Activated naive CD4-positive, alpha-beta T cell treated with anti-CD3 and anti-CD28 coated beads, Interleukin-2, amount 50 U/mL, for 24 hours (primary cell): ENCODE measurements around the gene PTGDR.
A peak's percentile ranks its signal among the peaks of the same experiment; 100 is the strongest.

Source experiments
- H3K27ac Mint-ChIP-seq: one replicate; pipeline ENCODE4 v1.8.0; 2021; ENCODE audit warnings: mild to moderate bottlenecking, mixed read lengths
- H3K27me3 Mint-ChIP-seq: one replicate; pipeline ENCODE4 v1.8.0; 2021; ENCODE audit warnings: mixed read lengths
- H3K36me3 Mint-ChIP-seq: one replicate; pipeline ENCODE4 v1.8.0; 2021; ENCODE audit warnings: mixed read lengths
- H3K4me1 Mint-ChIP-seq: one replicate; pipeline ENCODE4 v1.8.0; 2021; ENCODE audit warnings: mixed read lengths
- H3K4me3 Mint-ChIP-seq: one replicate; pipeline ENCODE4 v1.8.0; 2021; ENCODE audit warnings: mild to moderate bottlenecking, mixed read lengths
- H3K9me3 Mint-ChIP-seq: one replicate; pipeline ENCODE4 v1.8.0; 2021; ENCODE audit warnings: mixed read lengths

The PTGDR gene

GRCh38 chr14:52314595-52315354 lies 47.3 kb downstream of the PTGDR start:
- H3K27me3 Mint-ChIP-seq, result peaks cover 3% of the 10 kb centered on the region
- H3K9me3 Mint-ChIP-seq, result no peaks in the 10 kb centered on the region
- H3K4me3 Mint-ChIP-seq, result peak overlapping the region; percentile 95
- H3K36me3 Mint-ChIP-seq, result peaks cover under 1% of the 10 kb centered on the region
- H3K27ac Mint-ChIP-seq, result peak overlapping the region; percentile 92
- peaks cover 82% of the 10 kb centered on the region for H3K4me1 Mint-ChIP-seq

GRCh38 chr14:52315355-52315718 lies 47.8 kb downstream of the PTGDR start:
- Mint-ChIP-seq H3K36me3 (peaks cover 5% of the 10 kb centered on the region), H3K9me3 (peaks cover 4% of the 10 kb centered on the region), H3K4me1 (peaks cover 87% of the 10 kb centered on the region), H3K27ac (peak overlapping the region; percentile 92), H3K27me3 (peaks cover 3% of the 10 kb centered on the region), H3K4me3 (peak overlapping the region; percentile 95)

- H3K4me1 Mint-ChIP-seq, result peaks cover 67% of the 10 kb centered on the region
- peak overlapping the region; percentile 95 for H3K4me3 Mint-ChIP-seq
- H3K27ac Mint-ChIP-seq, result no peak overlapping the region
- peaks cover 23% of the 10 kb centered on the region for H3K36me3 Mint-ChIP-seq
- H3K27me3 Mint-ChIP-seq, result peaks cover 3% of the 10 kb centered on the region
- H3K9me3 Mint-ChIP-seq, result peaks cover 20% of the 10 kb centered on the region
Observed at GRCh38 chr14:52318062-52318461, 50.6 kb downstream of the PTGDR start.

GRCh38 chr14:52318826-52319645 lies 51.5 kb downstream of the PTGDR start:
- H3K27ac Mint-ChIP-seq, result peak overlapping the region; percentile 47
- peaks cover 65% of the 10 kb centered on the region for H3K4me1 Mint-ChIP-seq
- H3K4me3 Mint-ChIP-seq, result no peak overlapping the region
- H3K9me3 Mint-ChIP-seq, result peaks cover 20% of the 10 kb centered on the region
- H3K27me3 Mint-ChIP-seq, result no peaks in the 10 kb centered on the region
- H3K36me3 Mint-ChIP-seq, result peaks cover 27% of the 10 kb centered on the region

- Mint-ChIP-seq H3K27me3 (no peaks in the 10 kb centered on the region), H3K4me3 (peak overlapping the region; percentile 7), H3K4me1 (peaks cover 68% of the 10 kb centered on the region), H3K9me3 (peaks cover 20% of the 10 kb centered on the region), H3K27ac (no peak overlapping the region), H3K36me3 (peaks cover 29% of the 10 kb centered on the region)
Observed at GRCh38 chr14:52319919-52320318, 52.4 kb downstream of the PTGDR start.

- Mint-ChIP-seq H3K36me3 (peaks cover 35% of the 10 kb centered on the region), H3K4me3 (peak overlapping the region; percentile 51), H3K9me3 (peaks cover 18% of the 10 kb centered on the region), H3K27ac (peak overlapping the region; percentile 85), H3K4me1 (peaks cover 53% of the 10 kb centered on the region), H3K27me3 (no peaks in the 10 kb centered on the region)
Observed at GRCh38 chr14:52325126-52325525, 57.6 kb downstream of the PTGDR start.

- H3K27ac Mint-ChIP-seq, result peak overlapping the region; percentile 85
- peak overlapping the region; percentile 51 for H3K4me3 Mint-ChIP-seq
- H3K36me3 Mint-ChIP-seq, result peaks cover 32% of the 10 kb centered on the region
- H3K4me1 Mint-ChIP-seq, result peaks cover 51% of the 10 kb centered on the region
- no peaks in the 10 kb centered on the region for H3K27me3 Mint-ChIP-seq
- H3K9me3 Mint-ChIP-seq, result peaks cover 13% of the 10 kb centered on the region
Observed at GRCh38 chr14:52325630-52326029, 58.1 kb downstream of the PTGDR start.
